Upper lobe of left lung (tissue), 4 donors: ENCODE data around the gene SMARCB1.

Experiments used
- CTCF ChIP-seq, 6 experiments: fragments of 450-650 bp in 4 of 6; fragments of 200-600 bp in 2 of 6; sonication (generic) in 2 of 6; IDR thresholded peaks; one replicate each; pipeline ENCODE4 v1.5.1; 2016 to 2019; ENCODE audit warnings: antibody characterized with exemption in 6 of 6
- EP300 ChIP-seq, 4 donors: sonication (generic); formaldehyde crosslinking; IDR thresholded peaks; one replicate each; pipeline ENCODE4 v1.5.1; 2017; ENCODE audit warnings: antibody characterized with exemption in 4 of 4, control low read depth in 2 of 4
- POLR2A ChIP-seq, 4 donors: fragments of 450-650 bp; IDR thresholded peaks; one replicate each; pipeline ENCODE4 v1.5.1; 2016 to 2017; ENCODE audit warnings: antibody characterized with exemption in 4 of 4, mild to moderate bottlenecking in 2 of 4
- POLR2AphosphoS5 ChIP-seq, 2 donors: sonication (generic); formaldehyde crosslinking; IDR thresholded peaks; one replicate each; pipeline ENCODE4 v1.5.1; 2017; ENCODE audit warnings: antibody characterized with exemption in 2 of 2

- no peak for TF ChIP-seq EP300 (IDR thresholded peaks at IDR 0.05)
- TF ChIP-seq CTCF (IDR thresholded peaks at IDR 0.05) = no peak
- TF ChIP-seq POLR2A (IDR thresholded peaks at IDR 0.05) = no peak
- no peak for TF ChIP-seq POLR2AphosphoS5 (IDR thresholded peaks at IDR 0.05)
These were observed 63.4 kb downstream of the SMARCB1 start for GRCh38 chr22:23850136-23850611.
